Neutrophil (primary cell): ENCODE results near the gene NTRK3.

Source experiments
- H3K27ac ChIP-seq: fragments of 200-600 bp; sonication (generic); 2 replicates; pipeline ENCODE4 v1.5.1; 2016; ENCODE audit warnings: mild to moderate bottlenecking, moderate library complexity
- H3K27me3 ChIP-seq: fragments of 200-600 bp; sonication (generic); 2 replicates; pipeline ENCODE4 v1.6.0; 2016; ENCODE audit warnings: mild to moderate bottlenecking
- H3K36me3 ChIP-seq: fragments of 200-600 bp; sonication (generic); 2 replicates; pipeline ENCODE4 v1.5.1; 2017
- H3K4me1 ChIP-seq, 2 experiments: fragments of 200-600 bp in 1 of 2; sonication (generic) in 1 of 2; 1 replicate in 1 of 2; 2 replicates in 1 of 2; pipeline versions ENCODE4 v1.5.1 to v1.6.1; 2013 to 2016; ENCODE audit warnings: low read depth in 1 of 2, low read length in 1 of 2, mild to moderate bottlenecking in 1 of 2, moderate library complexity in 1 of 2; ENCODE audit not compliant: control insufficient read depth in 1 of 2, insufficient read depth in 1 of 2
- H3K4me3 ChIP-seq, 2 experiments: fragments of 200-600 bp in 1 of 2; sonication (generic) in 1 of 2; 1 replicate in 1 of 2; 2 replicates in 1 of 2; pipeline ENCODE4 v1.5.1; 2013 to 2016; ENCODE audit warnings: low read depth in 1 of 2, low read length in 1 of 2, mild to moderate bottlenecking in 1 of 2, moderate library complexity in 1 of 2
- H3K9me3 ChIP-seq: fragments of 200-600 bp; sonication (generic); 2 replicates; pipeline ENCODE4 v1.5.1; 2016
- CTCF ChIP-seq: fragments of 200-600 bp; sonication (generic); IDR thresholded peaks from 2 replicates; pipeline ENCODE4 v1.5.1; 2016; ENCODE audit warnings: antibody characterized with exemption

The NTRK3 gene

GRCh38 chr15:88269356-88270062 is 13.0 kb upstream of the NTRK3 start:
- H3K4me3 ChIP-seq, result no peak overlapping the region
- no peaks in the 10 kb centered on the region for H3K27me3 ChIP-seq
- no peak overlapping the region for H3K27ac ChIP-seq
- H3K4me1 ChIP-seq, result no peaks in the 10 kb centered on the region
- H3K9me3 ChIP-seq, result no peaks in the 10 kb centered on the region
- no peak for TF ChIP-seq CTCF
- no peaks in the 10 kb centered on the region for H3K36me3 ChIP-seq

- no peak for TF ChIP-seq CTCF
- no peaks in the 10 kb centered on the region for H3K4me1 ChIP-seq
- no peak overlapping the region for H3K4me3 ChIP-seq
- H3K27me3 ChIP-seq, result no peaks in the 10 kb centered on the region
- H3K9me3 ChIP-seq, result no peaks in the 10 kb centered on the region
- no peaks in the 10 kb centered on the region for H3K36me3 ChIP-seq
- H3K27ac ChIP-seq, result no peak overlapping the region
Measured at GRCh38 chr15:88267720-88268119, 11.2 kb upstream of the NTRK3 start.

DNA sequence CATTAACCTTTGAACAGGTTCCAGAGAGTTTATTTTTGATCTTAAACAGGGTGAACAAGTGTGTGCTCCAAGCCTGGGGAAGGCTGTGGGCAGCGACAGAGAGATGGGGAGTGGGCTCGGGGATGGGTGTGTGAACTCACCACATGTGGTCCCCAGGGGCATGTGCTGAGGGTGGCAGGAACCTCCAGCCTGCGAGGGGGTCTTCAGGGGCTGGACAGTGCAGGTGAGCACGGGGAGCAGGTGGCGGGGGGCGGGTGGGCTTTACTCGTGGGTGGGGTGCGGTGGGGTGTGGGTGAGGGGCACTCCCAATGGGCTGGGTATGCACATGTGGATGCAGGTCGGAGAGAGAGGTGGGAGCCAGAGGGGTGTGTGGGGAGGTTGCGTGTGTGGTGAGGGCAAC is 9.6 kb upstream of the NTRK3 start:
- Histone ChIP-seq H3K36me3 (no peaks in the 10 kb centered on the region), H3K9me3 (no peaks in the 10 kb centered on the region), H3K4me1 (no peaks in the 10 kb centered on the region), H3K4me3 (no peak overlapping the region), H3K27me3 (peaks cover 15% of the 10 kb centered on the region), H3K27ac (no peak overlapping the region)
- TF ChIP-seq CTCF, result no peak

- H3K27ac ChIP-seq, result no peak overlapping the region
- no peak overlapping the region for H3K4me3 ChIP-seq
- H3K27me3 ChIP-seq, result peaks cover 31% of the 10 kb centered on the region
- no peaks in the 10 kb centered on the region for H3K4me1 ChIP-seq
- no peaks in the 10 kb centered on the region for H3K9me3 ChIP-seq
- no peak for TF ChIP-seq CTCF
- H3K36me3 ChIP-seq, result no peaks in the 10 kb centered on the region
Measured at GRCh38 chr15:88264622-88265021, 8.1 kb upstream of the NTRK3 start.

GRCh38 chr15:88262064-88262463 is 5.5 kb upstream of the NTRK3 start:
- peaks cover 56% of the 10 kb centered on the region for H3K27me3 ChIP-seq
- no peak overlapping the region for H3K27ac ChIP-seq
- peaks cover 0 to 2% of the 10 kb centered on the region in 2 experiments for H3K4me1 ChIP-seq
- no peak for TF ChIP-seq CTCF
- no peaks in the 10 kb centered on the region for H3K9me3 ChIP-seq
- H3K4me3 ChIP-seq, result no peak overlapping the region
- no peaks in the 10 kb centered on the region for H3K36me3 ChIP-seq
